ENCODE measurements around the gene SANBR. TPM values are rescaled to one million over a fixed set of nuclear protein-coding genes. Genes with fewer than 3 reads are reported as not detected.

SANBR gene
- total RNA-seq, 4 donors from 2014 or later, result 14.7 to 19.8 (median 17.6) TPM

DNA sequence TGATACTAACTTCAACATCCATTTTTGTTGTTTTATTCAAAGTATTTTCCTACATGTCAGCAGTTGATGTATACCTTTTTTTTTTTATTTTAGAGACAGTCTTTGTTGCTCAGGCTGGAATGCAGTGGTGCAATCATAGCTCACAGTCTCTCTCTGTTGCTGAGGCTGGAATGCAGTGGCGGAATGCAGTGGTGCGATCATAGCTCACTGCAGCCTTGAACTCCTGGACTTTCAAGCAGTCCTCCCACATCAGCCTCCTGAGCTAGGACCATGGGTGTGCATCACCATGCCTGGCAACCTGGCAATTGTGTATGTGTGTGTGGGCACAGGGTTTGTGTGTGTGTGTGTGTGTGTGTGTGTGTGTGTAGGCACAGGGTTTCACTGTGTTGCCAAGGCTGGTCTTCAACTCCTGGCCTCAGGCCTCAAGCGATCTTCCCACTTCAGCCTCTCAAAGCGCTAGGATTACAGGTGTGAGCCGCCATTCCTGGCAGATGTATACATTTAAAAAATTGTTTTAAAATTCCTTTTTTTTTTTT lies 24.8 kb downstream of the SANBR start:
- no peaks in the 10 kb centered on the region for H3K27me3 ChIP-seq
- H3K4me1 ChIP-seq, result no peaks in the 10 kb centered on the region
- H3K9me3 ChIP-seq, result no peaks in the 10 kb centered on the region
- no peak for TF ChIP-seq POLR2A (IDR thresholded peaks at IDR 0.05)
- TF ChIP-seq, protein P1, sequence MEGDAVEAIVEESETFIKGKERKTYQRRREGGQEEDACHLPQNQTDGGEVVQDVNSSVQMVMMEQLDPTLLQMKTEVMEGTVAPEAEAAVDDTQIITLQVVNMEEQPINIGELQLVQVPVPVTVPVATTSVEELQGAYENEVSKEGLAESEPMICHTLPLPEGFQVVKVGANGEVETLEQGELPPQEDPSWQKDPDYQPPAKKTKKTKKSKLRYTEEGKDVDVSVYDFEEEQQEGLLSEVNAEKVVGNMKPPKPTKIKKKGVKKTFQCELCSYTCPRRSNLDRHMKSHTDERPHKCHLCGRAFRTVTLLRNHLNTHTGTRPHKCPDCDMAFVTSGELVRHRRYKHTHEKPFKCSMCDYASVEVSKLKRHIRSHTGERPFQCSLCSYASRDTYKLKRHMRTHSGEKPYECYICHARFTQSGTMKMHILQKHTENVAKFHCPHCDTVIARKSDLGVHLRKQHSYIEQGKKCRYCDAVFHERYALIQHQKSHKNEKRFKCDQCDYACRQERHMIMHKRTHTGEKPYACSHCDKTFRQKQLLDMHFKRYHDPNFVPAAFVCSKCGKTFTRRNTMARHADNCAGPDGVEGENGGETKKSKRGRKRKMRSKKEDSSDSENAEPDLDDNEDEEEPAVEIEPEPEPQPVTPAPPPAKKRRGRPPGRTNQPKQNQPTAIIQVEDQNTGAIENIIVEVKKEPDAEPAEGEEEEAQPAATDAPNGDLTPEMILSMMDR (IDR thresholded peaks at IDR 0.05), result no peak
- peaks cover 0 to 10% (median 0%) of the 10 kb centered on the region in 3 donors for H3K36me3 ChIP-seq
- DNase-seq, result no peak
- no peak overlapping the region for H3K4me3 ChIP-seq
- no peak overlapping the region for H3K27ac ChIP-seq

DNA sequence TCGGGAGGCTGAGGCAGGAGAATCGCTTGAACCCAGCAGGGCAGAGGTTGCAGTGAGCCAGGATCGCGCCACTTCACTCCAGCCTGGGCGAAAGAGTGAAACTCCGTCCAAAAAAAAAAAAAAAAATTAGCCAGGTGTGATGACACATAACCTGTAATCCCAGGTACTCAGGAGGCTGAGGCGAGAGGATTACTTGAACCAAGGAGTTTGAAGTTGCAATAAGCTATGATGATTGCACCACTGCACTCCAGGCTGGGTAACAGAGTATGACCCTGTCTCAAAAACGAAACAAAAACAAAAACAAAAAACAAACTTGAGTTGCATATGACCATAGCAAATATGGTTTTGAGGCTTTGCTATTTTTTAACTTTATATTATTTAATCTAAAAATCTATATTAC lies 25.8 kb downstream of the SANBR start:
- Histone ChIP-seq H3K27ac (no peak overlapping the region), H3K4me1 (no peaks in the 10 kb centered on the region), H3K36me3 (peaks cover 0 to 7% (median 0%) of the 10 kb centered on the region in 3 donors), H3K4me3 (no peak overlapping the region), H3K27me3 (no peaks in the 10 kb centered on the region), H3K9me3 (no peaks in the 10 kb centered on the region)
- DNase-seq, result no peak
- no peak for TF ChIP-seq POLR2A (IDR thresholded peaks at IDR 0.05)
- TF ChIP-seq, protein P1 (IDR thresholded peaks at IDR 0.05), result no peak

DNA sequence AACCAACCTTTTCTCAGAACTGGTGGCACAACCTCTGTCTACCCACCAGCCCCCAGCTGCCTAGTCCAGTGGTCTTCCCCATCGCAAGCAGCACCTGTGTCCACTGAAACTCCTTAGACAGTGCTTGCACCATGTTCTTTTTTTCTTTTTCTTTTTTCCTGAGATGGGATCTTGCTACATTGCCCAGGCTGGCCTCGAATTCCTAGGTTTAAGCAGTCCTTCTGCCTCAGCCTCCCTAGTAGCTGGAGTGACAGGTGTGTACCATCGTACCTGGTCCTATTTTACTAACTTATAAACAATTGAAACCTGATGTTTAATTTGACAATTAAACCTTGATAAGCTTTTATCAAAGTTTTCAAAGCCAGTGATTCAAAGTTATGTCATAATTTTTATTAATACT lies 30.8 kb downstream of the SANBR start:
- no peak for TF ChIP-seq POLR2A (IDR thresholded peaks at IDR 0.05)
- TF ChIP-seq, protein P1 (IDR thresholded peaks at IDR 0.05), result no peak
- H3K9me3 ChIP-seq, result no peaks in the 10 kb centered on the region
- no peaks in the 10 kb centered on the region for H3K36me3 ChIP-seq
- no peak overlapping the region for H3K4me3 ChIP-seq
- no peaks in the 10 kb centered on the region for H3K4me1 ChIP-seq
- no peak overlapping the region for H3K27ac ChIP-seq
- H3K27me3 ChIP-seq, result no peaks in the 10 kb centered on the region
- DNase-seq, result no peak

DNA sequence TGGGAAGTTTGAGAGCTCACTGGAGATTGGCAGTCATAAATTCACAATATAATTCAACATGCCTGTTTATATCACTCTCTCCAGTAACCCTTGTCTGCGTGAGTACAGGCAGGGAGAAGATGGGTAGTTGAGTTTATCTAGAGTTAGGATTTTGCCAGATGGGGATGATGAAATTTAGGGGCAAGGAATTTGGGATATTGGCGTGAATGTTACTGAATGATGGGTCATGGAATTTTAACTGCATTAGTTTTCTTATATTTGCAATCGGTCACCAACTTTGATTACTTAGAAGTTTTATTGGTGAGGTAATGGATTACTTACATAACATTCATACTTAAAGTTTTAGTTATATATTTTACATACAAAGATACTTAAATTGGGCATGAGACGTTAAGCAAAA lies 35.1 kb downstream of the SANBR start:
- no peak for DNase-seq
- Histone ChIP-seq H3K4me3 (no peak overlapping the region), H3K4me1 (no peaks in the 10 kb centered on the region), H3K36me3 (peaks cover 0 to 13% (median 0%) of the 10 kb centered on the region in 3 donors), H3K27ac (no peak overlapping the region), H3K9me3 (no peaks in the 10 kb centered on the region), H3K27me3 (no peaks in the 10 kb centered on the region)
- no peak for TF ChIP-seq POLR2A (IDR thresholded peaks at IDR 0.05)
- TF ChIP-seq, protein P1 (IDR thresholded peaks at IDR 0.05), result no peak

DNA sequence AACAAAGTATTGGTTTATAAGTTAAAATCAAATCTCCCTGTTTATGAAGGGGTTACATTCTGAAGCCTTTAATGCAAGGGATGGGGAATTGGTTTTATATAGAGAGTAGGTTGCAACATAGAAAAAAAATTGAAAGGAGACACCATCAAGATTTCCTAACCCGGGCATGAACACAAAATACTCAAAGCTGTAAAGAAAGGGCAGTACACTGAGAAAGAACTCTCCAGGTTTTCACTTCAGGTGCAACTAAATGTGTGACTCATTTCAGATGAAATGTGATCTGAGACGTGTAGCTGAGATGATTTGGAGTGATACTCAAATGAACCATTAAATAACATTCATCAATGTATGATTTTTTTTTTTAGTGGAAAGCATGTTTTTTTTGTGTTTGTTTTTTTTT lies 43.6 kb downstream of the SANBR start:
- Histone ChIP-seq H3K4me3 (no peak overlapping the region), H3K4me1 (no peaks in the 10 kb centered on the region), H3K27me3 (no peaks in the 10 kb centered on the region), H3K27ac (no peak overlapping the region), H3K9me3 (no peaks in the 10 kb centered on the region), H3K36me3 (peaks cover 0 to 24% (median 0%) of the 10 kb centered on the region in 3 donors)
- DNase-seq, result no peak
- TF ChIP-seq, protein P1 (IDR thresholded peaks at IDR 0.05), result no peak
- no peak for TF ChIP-seq POLR2A (IDR thresholded peaks at IDR 0.05)

DNA sequence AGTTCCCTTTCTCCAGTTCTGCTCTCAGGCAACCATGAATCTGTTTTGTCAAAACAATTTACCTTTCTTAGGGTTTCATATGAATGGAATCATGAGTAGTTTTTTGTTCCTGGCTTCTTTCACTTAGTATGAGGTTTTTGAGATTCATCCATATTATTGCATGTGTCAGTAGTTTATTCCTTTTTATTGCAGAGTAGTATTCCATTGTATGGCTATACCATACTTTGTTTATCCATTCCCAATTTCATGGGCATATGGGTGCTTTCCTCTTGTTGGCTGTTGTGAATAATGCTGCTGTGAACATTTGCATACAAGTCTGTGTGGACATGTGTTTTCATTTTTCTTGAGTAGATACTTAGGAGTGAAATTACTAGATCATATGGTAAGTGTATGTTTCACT lies 46.0 kb downstream of the SANBR start:
- DNase-seq, result no peak
- TF ChIP-seq, protein P1 (IDR thresholded peaks at IDR 0.05), result no peak
- TF ChIP-seq POLR2A (IDR thresholded peaks at IDR 0.05), result no peak
- Histone ChIP-seq H3K9me3 (no peaks in the 10 kb centered on the region), H3K4me1 (no peaks in the 10 kb centered on the region), H3K4me3 (no peak overlapping the region), H3K27ac (no peak overlapping the region), H3K27me3 (no peaks in the 10 kb centered on the region), H3K36me3 (peaks cover 0 to 9% (median 0%) of the 10 kb centered on the region in 3 donors)

All from Peyer's patch (tissue), 4 donors.